OCI-M2 (cell line): ENCODE results near the gene TVP23C.
"Not testable (repeated sequence)": the region's sequence is repeated elsewhere in the genome, so short reads cannot be mapped to it uniquely, and the experiment has no call there.

Experiments
- DNase-seq: peaks from one replicate; lab custom pipeline; 2025; ENCODE audit not compliant: unreplicated experiment; lab: John Stamatoyannopoulos, UW

TVP23C gene

DNA sequence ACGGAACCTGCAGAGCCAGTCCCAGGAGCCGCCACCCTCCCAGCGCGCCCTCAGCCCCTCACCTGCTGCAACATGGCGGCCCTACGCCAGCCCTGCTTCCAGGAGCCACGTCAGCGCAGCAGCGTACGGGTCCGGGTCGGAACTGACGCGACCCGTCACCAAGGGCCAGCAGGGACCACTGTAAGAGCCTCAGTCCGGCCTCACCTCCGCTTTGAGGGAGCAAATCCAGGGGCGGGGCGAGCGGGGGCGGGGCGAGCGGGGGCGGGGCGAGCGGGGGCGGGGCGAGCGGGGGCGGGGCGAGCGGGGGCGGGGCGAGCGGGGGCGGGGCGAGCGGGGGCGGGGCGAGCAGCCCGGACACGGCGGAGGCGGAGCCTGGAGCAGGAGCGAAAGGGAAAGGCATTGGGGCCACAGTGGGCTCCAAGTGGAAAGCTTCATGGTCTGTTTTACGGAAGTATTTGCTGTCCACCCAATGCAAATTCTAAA is at the start of gene TVP23C:
TSS of gene TVP23C (minus strand) at position 109 of the 483 bp plus-strand sequence. CDS start at position 74, 35 bp downstream.
- not testable (repeated sequence) for DNase-seq

GRCh38 chr17:15592960-15593359 is 29.7 kb upstream of the TVP23C start:
- not testable (repeated sequence) for DNase-seq

GRCh38 chr17:15591986-15592385 is 28.7 kb upstream of the TVP23C start:
- DNase-seq, result not testable (repeated sequence)

GRCh38 chr17:15590844-15591243 is 27.6 kb upstream of the TVP23C start:
- not testable (repeated sequence) for DNase-seq

DNA sequence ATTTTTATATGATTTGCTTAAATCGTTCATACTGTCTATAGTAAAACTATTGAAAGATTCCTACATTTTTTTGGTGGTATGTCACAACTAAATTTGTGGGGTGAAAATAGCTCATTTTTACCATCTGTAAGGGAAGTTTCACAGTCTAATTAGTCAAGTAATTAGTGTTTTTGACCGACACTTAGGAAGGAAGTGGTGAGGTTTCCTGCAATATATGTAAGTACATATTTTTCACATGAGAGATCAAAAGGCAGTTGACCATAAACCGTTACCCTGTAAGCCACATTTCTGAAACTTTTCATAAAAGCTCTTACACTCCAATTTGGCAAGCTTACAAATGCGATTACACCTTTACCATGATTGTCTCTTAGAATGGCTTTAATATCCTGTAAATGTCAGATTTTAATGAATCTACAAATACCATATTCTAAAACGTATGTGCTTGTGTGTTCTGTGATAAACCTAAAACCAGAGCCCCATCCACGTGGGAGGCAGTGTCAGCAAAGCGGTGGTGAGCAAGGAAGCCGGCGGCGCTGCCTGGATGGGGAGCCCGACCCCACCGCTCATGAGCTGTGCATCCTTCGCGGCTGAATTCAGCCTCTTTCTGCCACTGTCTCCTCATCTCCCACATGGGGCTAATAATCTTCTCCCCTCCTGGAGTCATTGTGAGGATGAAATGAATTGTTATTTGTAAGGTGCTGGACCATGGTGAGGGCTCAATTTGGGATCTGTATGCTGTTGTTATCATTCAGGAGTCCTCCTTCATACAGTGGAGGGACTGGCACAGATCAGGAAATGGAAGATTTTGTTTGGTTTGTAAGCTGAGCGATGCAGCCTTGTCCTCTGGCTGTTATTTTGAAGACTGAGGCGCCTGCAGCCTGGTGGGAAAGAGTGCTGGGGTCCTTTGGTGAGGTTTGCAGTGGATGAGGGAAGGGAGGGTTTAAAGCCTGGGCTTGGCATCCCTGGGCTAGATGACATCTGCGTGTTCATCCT is 26.6 kb upstream of the TVP23C start:
- not testable (repeated sequence) for DNase-seq

GRCh38 chr17:15588017-15588416 is 24.7 kb upstream of the TVP23C start:
- not testable (repeated sequence) for DNase-seq

DNA sequence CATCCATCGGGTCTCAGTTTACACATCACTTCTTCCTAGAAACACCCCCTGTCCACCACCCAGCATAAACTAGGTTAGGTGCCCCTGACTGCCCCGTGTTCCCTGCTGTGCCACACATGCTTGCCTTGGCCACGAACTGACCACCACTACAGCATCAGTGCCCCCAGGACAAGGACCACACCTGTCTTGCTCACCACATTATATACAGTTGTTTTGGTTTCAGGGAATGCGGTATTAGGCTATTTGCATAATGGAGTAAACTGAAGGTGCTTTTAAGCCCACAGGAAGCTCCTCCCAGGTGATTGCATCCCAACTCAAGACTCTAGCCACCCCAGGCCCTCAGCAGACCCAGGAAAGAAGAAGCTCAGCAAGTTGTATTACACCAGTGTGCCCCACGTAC is 20.0 kb upstream of the TVP23C start:
- DNase-seq, result not testable (repeated sequence)

GRCh38 chr17:15581462-15581861 is 18.2 kb upstream of the TVP23C start:
- not testable (repeated sequence) for DNase-seq

DNA sequence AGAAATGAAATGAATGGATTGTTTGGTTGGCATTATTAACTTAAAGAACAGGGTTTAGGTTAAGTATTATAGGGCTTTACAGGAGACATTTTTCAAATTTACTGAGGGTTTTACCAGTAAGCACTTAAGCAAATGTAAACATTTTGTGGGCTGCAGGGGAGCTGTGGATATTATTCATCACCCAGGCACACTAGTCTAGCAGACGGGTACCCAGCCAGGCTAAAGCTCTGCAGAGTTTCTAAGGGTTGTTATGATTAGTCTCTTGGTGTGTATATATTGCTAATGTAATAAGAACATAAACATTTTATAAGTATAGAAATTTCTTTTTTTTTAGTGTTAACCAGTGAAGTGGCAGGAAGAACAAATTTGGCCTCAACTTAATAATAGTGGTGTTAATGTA is 13.6 kb upstream of the TVP23C start:
- DNase-seq, result not testable (repeated sequence)

DNA sequence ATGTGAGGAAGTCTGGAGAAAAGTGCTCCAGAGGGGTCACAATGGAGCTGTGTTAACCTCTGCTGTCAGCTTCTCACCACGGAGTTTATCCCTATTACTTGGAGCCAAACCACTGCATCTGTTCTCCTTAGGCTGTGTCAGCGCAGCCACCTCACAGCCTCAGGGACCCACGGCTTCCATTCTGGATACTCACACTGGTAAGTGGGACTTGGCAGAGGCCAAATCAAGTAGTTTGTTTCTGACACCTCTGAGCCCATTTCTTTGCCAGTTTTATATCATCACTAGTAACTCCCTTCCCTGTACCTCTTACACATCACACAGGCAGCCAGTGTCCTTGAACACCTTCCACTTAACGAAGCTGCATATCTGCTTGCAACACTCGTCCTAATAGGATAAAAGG is 11.4 kb upstream of the TVP23C start:
- DNase-seq, result not testable (repeated sequence)

DNA sequence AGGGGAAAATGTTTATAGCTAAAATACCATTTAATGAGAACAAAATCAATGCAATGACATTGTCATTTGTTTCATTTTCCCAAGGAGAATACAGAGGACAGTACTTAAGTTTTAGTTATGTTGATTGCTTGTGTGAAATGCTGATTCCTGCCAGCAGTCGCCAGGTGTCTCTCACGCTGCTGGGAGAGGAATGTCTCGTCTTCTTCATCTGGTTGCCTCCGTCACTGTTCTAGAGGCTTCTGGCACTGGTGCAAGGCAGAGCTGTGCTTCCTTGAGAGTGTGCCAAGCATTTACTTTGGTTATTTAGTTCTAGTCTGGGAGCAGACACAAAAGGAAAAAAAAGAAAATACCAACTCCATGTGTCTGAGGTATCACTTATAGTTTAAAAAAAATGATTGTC is 10.6 kb upstream of the TVP23C start:
- not testable (repeated sequence) for DNase-seq

GRCh38 chr17:15562613-15563374 is 489 bp downstream of the TVP23C start:
- DNase-seq, result not testable (repeated sequence)

- not testable (repeated sequence) for DNase-seq
Measured at GRCh38 chr17:15561439-15561838, 1.8 kb downstream of the TVP23C start.

DNA sequence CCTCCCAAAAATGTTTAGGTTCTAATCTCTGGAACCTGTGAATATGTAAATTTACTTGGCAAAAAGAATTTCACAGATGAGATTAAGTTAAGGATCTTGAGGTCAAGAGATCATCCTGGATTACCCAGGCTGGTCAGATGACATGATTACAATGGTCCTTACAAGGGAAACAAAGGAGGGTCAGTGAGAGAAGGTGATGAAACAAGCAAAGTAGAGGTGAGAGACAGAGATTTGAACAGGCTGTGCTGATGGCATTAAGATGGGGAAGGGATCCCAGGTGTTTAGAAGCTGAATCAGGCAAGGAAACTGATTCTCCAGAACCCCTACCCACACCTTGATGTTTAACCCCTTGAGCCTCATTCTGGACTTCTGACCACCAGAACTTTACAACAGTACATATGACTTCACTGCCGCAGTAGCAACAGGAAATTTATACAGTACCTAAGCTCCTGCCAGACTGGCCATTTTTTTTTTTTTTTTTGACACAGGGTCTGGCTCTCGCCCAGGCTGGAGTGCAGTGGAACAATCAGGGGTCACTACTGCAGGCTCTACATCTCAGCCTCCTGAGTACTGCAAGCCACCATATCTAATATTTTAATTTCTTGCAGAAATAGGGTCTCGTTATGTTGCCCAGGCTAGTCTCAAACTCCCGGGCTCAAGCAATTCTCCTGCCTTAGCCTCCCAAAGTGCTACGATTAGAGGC is 4.7 kb downstream of the TVP23C start:
- not testable (repeated sequence) for DNase-seq

DNA sequence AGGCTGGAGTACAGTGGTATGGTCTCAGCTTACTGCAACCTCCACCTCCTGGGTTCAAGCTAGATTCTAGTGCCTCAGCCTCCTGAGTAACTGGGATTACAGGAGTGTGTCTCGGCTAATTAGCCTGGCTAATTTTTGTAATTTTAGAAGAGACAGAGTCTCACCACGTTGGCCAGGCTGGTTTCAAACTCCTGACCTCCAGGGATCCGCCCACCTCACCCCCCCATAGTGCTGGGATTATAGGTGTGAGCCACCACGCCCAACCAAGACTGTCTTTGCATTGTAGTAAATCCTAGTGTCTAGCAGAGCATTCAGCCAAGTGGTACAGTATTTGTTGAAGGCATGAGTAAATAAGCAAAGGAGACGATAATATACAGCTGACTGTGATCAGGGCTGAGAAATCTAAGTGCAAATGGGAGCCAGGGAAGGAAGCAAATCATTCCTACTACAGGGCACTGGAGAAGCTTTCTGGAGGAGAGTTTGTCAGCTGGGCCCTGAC is 5.9 kb downstream of the TVP23C start:
- DNase-seq, result not testable (repeated sequence)

DNA sequence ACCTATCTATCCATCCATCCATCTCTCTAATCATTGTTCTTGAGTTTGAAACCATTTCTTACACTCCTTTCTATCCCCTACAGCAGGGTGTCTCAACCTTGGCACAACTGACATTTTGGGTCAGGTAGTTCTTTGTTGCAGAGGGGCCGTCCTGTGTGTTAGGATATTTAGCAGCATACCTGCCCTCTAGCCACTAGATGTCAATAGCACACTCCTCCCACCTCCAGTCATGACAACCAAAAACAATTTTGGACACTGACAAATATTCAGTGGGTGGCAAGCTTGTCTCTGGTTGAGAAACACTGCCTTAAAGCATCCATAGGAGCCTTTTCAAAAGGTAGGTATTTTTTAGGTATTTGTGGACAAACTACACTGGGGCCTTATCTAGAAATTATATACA is 10.4 kb downstream of the TVP23C start:
- not testable (repeated sequence) for DNase-seq

GRCh38 chr17:15549552-15549951 is 13.7 kb downstream of the TVP23C start:
- DNase-seq, result not testable (repeated sequence)

- DNase-seq, result not testable (repeated sequence)
Measured at GRCh38 chr17:15546604-15547003, 16.7 kb downstream of the TVP23C start.

- DNase-seq, result not testable (repeated sequence)
Measured at GRCh38 chr17:15540371-15541219, 22.7 kb downstream of the TVP23C start.

DNA sequence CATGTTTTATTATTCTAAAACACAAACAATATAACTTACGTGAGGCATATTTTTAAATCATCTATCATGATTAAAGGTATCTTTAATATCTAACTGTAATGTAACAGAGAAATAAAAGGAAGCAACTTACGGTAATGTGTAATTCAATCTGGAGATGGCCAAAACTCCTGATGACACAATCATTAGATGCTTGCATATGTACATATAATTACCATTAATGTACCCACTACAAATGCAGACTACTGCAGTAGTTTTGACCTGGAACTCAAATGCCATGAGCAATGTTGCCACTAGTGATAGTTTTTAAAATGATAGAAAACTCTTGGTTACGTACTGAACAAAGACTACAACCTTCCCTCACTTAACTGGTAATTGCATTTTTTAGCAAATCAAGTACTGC is 30.2 kb downstream of the TVP23C start:
- not testable (repeated sequence) for DNase-seq
